ENCODE data around the gene CAPN10.

Gene CAPN10

DNA sequence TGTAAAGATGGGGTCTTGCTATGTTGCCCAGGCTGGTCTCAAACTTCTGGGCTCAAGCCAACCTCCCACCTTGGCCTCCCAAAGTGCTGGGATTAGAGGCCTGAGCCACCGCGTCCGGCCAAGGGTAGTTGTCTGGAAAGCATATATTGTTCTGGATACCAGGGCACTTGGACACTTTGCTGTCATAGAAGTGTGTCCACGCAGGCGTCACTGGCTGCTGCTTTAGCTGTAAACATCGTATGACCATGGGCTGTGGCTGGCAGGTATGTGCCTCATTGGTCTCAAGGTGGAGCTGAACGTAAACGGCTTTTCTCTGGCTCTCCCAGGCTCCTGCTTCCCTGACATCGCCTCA, 35.5 kb downstream of the CAPN10 start:
- Histone ChIP-seq H3K79me2 (ENCODE audit: insufficient read depth, low read length) (no peaks in the 10 kb centered on the region), H3K4me1 (ENCODE audit: insufficient read depth, low read length) (no peaks in the 10 kb centered on the region), H3K27me3 (ENCODE audit: insufficient read depth, low read length, poor library complexity) (no peaks in the 10 kb centered on the region), H3K36me3 (ENCODE audit: insufficient read depth, low read length) (no peaks in the 10 kb centered on the region), H2AFZ (ENCODE audit: low read depth, low read length) (no peak overlapping the region), H3K4me3 (ENCODE audit: low read depth in 1 of 2, low read length in 2 of 2) (no peak overlapping the region), H3K9me3 (ENCODE audit: insufficient read depth, low read length, severe bottlenecking) (no peaks in the 10 kb centered on the region), H4K20me1 (ENCODE audit: insufficient read depth, low read length) (no peaks in the 10 kb centered on the region), H3K4me2 (ENCODE audit: insufficient read depth, low read length) (no peak overlapping the region), H3K27ac (ENCODE audit: low read length) (no peak overlapping the region), H3K9ac (ENCODE audit: low read depth, low read length) (no peak overlapping the region)
- TF ChIP-seq, protein P1, sequence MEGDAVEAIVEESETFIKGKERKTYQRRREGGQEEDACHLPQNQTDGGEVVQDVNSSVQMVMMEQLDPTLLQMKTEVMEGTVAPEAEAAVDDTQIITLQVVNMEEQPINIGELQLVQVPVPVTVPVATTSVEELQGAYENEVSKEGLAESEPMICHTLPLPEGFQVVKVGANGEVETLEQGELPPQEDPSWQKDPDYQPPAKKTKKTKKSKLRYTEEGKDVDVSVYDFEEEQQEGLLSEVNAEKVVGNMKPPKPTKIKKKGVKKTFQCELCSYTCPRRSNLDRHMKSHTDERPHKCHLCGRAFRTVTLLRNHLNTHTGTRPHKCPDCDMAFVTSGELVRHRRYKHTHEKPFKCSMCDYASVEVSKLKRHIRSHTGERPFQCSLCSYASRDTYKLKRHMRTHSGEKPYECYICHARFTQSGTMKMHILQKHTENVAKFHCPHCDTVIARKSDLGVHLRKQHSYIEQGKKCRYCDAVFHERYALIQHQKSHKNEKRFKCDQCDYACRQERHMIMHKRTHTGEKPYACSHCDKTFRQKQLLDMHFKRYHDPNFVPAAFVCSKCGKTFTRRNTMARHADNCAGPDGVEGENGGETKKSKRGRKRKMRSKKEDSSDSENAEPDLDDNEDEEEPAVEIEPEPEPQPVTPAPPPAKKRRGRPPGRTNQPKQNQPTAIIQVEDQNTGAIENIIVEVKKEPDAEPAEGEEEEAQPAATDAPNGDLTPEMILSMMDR (IDR thresholded peaks at IDR 0.05; ENCODE audit: borderline replicate concordance, extremely low read depth, low read length, poor library complexity, severe bottlenecking) = no peak
- no peak for TF ChIP-seq EZH2 (IDR thresholded peaks at IDR 0.05; ENCODE audit: borderline replicate concordance, low read depth, low read length, severe bottlenecking)
- DNase-seq (no peak), ATAC-seq (ENCODE audit: insufficient read depth, low read depth) (no peak)

DNA sequence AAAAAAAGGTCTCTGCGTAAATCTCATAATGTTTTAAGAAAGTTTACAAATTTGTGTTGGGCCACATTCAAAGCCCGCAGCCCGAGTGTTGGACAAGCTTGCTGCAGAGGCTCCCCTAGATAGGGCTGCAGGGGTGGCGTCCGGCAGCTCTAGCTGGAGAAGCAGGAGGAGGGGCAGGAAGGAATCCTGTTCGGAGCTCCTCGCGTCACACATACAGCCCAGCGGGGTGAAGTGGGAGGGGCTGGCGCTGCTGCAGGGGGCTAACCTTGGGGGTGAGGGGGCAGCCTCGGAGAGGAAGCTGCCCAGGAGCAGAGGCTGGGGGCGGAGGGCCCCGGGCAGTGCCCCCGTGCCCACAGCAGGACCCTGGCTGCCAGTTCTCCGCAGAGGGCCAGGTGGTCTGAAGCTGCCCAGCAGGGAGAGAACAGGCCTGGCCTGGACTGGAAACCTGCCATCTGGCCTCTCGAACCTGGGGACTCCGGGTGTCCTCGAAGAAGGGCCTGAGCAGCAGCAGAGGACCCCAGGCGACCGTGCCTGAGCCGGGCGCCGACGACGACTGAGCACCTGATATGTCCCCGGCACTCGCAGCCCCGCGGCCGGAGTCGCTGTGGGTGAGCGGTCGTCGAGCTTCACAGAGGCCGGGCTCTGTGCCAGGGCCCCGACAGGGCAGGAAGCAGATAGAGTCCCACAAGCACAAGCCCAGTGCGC, 36.1 kb downstream of the CAPN10 start:
- no peak for TF ChIP-seq EZH2 (IDR thresholded peaks at IDR 0.05; ENCODE audit: borderline replicate concordance, low read depth, low read length, severe bottlenecking)
- TF ChIP-seq, protein P1 (IDR thresholded peaks at IDR 0.05; ENCODE audit: borderline replicate concordance, extremely low read depth, low read length, poor library complexity, severe bottlenecking) = no peak
- no peaks in the 10 kb centered on the region for H4K20me1 ChIP-seq (ENCODE audit: insufficient read depth, low read length)
- H3K4me2 ChIP-seq (ENCODE audit: insufficient read depth, low read length) = no peak overlapping the region
- H3K27ac ChIP-seq (ENCODE audit: low read length) = no peak overlapping the region
- H3K4me3 ChIP-seq (ENCODE audit: low read depth in 1 of 2, low read length in 2 of 2) = no peak overlapping the region
- H3K9me3 ChIP-seq (ENCODE audit: insufficient read depth, low read length, severe bottlenecking) = no peaks in the 10 kb centered on the region
- H3K27me3 ChIP-seq (ENCODE audit: insufficient read depth, low read length, poor library complexity) = no peaks in the 10 kb centered on the region
- ATAC-seq (ENCODE audit: insufficient read depth, low read depth) = no peak
- no peaks in the 10 kb centered on the region for H3K36me3 ChIP-seq (ENCODE audit: insufficient read depth, low read length)
- DNase-seq = no peak
- no peaks in the 10 kb centered on the region for H3K79me2 ChIP-seq (ENCODE audit: insufficient read depth, low read length)
- no peak overlapping the region for H3K9ac ChIP-seq (ENCODE audit: low read depth, low read length)
- H3K4me1 ChIP-seq (ENCODE audit: insufficient read depth, low read length) = no peaks in the 10 kb centered on the region
- no peak overlapping the region for H2AFZ ChIP-seq (ENCODE audit: low read depth, low read length)

DNA sequence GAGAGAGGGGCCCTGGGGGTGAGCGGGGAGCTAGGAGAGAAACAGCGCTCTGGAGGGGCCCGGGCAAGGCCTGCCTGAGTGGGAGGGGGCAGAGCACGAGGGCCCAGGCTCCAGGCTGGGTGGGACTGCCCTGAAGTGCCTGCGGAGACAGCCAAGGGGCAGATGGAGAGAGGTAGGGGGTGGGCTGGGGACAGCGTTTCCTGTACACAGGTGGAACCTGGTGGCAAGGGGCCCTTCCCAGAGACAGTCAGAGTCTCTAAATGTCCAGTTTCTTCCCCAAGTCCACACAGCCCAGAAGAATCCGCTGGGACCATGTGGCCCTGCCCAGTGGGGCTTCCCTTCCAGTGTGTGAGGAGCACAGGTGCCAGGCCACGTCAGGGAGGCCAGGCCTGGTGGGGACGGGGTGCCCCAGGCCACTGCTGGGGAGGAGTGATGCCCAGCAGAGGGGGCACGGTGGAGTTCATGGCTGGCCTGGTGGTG, 37.0 kb downstream of the CAPN10 start:
- Histone ChIP-seq H3K4me3 (ENCODE audit: low read depth in 1 of 2, low read length in 2 of 2) (no peak overlapping the region), H3K27me3 (ENCODE audit: insufficient read depth, low read length, poor library complexity) (no peaks in the 10 kb centered on the region), H3K36me3 (ENCODE audit: insufficient read depth, low read length) (no peaks in the 10 kb centered on the region), H4K20me1 (ENCODE audit: insufficient read depth, low read length) (no peaks in the 10 kb centered on the region), H3K4me1 (ENCODE audit: insufficient read depth, low read length) (no peaks in the 10 kb centered on the region), H3K9me3 (ENCODE audit: insufficient read depth, low read length, severe bottlenecking) (no peaks in the 10 kb centered on the region), H3K4me2 (ENCODE audit: insufficient read depth, low read length) (no peak overlapping the region), H2AFZ (ENCODE audit: low read depth, low read length) (no peak overlapping the region), H3K79me2 (ENCODE audit: insufficient read depth, low read length) (no peaks in the 10 kb centered on the region), H3K27ac (ENCODE audit: low read length) (no peak overlapping the region), H3K9ac (ENCODE audit: low read depth, low read length) (no peak overlapping the region)
- TF ChIP-seq EZH2 (IDR thresholded peaks at IDR 0.05; ENCODE audit: borderline replicate concordance, low read depth, low read length, severe bottlenecking) = no peak
- TF ChIP-seq, protein P1 (IDR thresholded peaks at IDR 0.05; ENCODE audit: borderline replicate concordance, extremely low read depth, low read length, poor library complexity, severe bottlenecking) = no peak
- DNase-seq (no peak), ATAC-seq (ENCODE audit: insufficient read depth, low read depth) (no peak)
